Duodenal mucosa (tissue), 2 donors: ENCODE data around the gene PLXNA4.
"Not testable (repeated sequence)": the region's sequence is repeated elsewhere in the genome, so short reads cannot be mapped to it uniquely, and the experiment has no call there.

Experiments
- H3K27ac ChIP-seq: one replicate; pipeline ENCODE4 v1.7.0; 2013; ENCODE audit warnings: low read depth, low read length
- H3K27me3 ChIP-seq, 2 donors: one replicate each; pipeline ENCODE4 v1.7.0; 2013; ENCODE audit warnings: low read length in 2 of 2, control low read depth in 1 of 2; ENCODE audit not compliant: insufficient read depth in 2 of 2, control insufficient read depth in 1 of 2
- H3K36me3 ChIP-seq, 2 donors: one replicate each; pipeline ENCODE4 v1.7.0; 2013; ENCODE audit warnings: low read length in 2 of 2, control low read depth in 1 of 2; ENCODE audit not compliant: insufficient read depth in 2 of 2, control insufficient read depth in 1 of 2
- H3K4me1 ChIP-seq, 2 donors: one replicate each; pipeline ENCODE4 v1.7.0; 2013; ENCODE audit warnings: low read length in 2 of 2, control low read depth in 1 of 2; ENCODE audit not compliant: insufficient read depth in 2 of 2, control insufficient read depth in 1 of 2
- H3K4me3 ChIP-seq, 2 donors: one replicate each; pipeline ENCODE4 v1.7.0; 2013; ENCODE audit warnings: low read length in 2 of 2, low read depth in 1 of 2
- H3K9ac ChIP-seq, 2 donors: one replicate each; pipeline ENCODE4 v1.7.0; 2013; ENCODE audit warnings: low read length in 2 of 2, low read depth in 1 of 2
- H3K9me3 ChIP-seq, 2 donors: one replicate each; pipeline ENCODE4 v1.7.0; 2013; ENCODE audit warnings: low read length in 2 of 2, control low read depth in 1 of 2; ENCODE audit not compliant: control insufficient read depth in 1 of 2

The PLXNA4 gene

GRCh38 chr7:132394283-132395198 lies 181.7 kb downstream of the PLXNA4 start:
- Histone ChIP-seq H3K27me3 (no peaks in the 10 kb centered on the region), H3K27ac (no peak overlapping the region), H3K9ac (no peak overlapping the region), H3K9me3 (no peaks in the 10 kb centered on the region), H3K4me3 (no peak overlapping the region), H3K36me3 (no peaks in the 10 kb centered on the region), H3K4me1 (peaks cover 4 to 16% of the 10 kb centered on the region in 2 donors)

GRCh38 chr7:132393789-132394261 lies 182.4 kb downstream of the PLXNA4 start:
- no peaks in the 10 kb centered on the region for H3K9me3 ChIP-seq
- H3K27me3 ChIP-seq, result no peaks in the 10 kb centered on the region
- H3K9ac ChIP-seq, result no peak overlapping the region
- peaks cover 4 to 16% of the 10 kb centered on the region in 2 donors for H3K4me1 ChIP-seq
- H3K4me3 ChIP-seq, result no peak overlapping the region
- no peak overlapping the region for H3K27ac ChIP-seq
- H3K36me3 ChIP-seq, result no peaks in the 10 kb centered on the region

GRCh38 chr7:132392713-132393112 lies 183.6 kb downstream of the PLXNA4 start:
- Histone ChIP-seq H3K36me3 (no peaks in the 10 kb centered on the region), H3K9ac (no peak overlapping the region), H3K4me1 (peaks cover 4 to 16% of the 10 kb centered on the region in 2 donors), H3K9me3 (no peaks in the 10 kb centered on the region), H3K4me3 (no peak overlapping the region), H3K27me3 (no peaks in the 10 kb centered on the region), H3K27ac (no peak overlapping the region)

- H3K27me3 ChIP-seq, result no peaks in the 10 kb centered on the region
- H3K27ac ChIP-seq, result no peak overlapping the region
- no peak overlapping the region for H3K9ac ChIP-seq
- H3K4me1 ChIP-seq, result peaks cover 4 to 10% of the 10 kb centered on the region in 2 donors
- no peak overlapping the region for H3K4me3 ChIP-seq
- H3K36me3 ChIP-seq, result no peaks in the 10 kb centered on the region
- H3K9me3 ChIP-seq, result no peaks in the 10 kb centered on the region
Observed at GRCh38 chr7:132390705-132391104, 185.6 kb downstream of the PLXNA4 start.

DNA sequence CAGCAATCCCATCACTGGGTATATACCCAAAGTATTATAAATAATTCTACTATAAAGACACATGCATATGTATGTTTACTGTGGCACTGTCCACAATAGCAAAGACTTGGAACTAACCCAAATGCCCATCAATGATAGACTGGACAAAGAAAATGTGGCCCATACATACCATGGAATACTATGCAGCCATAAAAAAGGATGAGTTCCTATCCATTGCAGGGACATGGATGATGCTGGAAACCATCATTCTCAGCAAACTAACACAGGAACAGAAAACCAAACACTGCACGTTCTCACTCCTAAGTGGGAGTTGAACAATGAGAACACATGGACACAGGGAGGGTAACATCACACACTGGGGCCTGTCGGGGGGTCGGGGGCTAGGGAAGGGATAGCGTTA lies 186.2 kb downstream of the PLXNA4 start:
- H3K9ac ChIP-seq, H3K9me3 ChIP-seq, H3K4me1 ChIP-seq, H3K27ac ChIP-seq, H3K27me3 ChIP-seq, H3K4me3 ChIP-seq, H3K36me3 ChIP-seq: not testable (repeated sequence)

DNA sequence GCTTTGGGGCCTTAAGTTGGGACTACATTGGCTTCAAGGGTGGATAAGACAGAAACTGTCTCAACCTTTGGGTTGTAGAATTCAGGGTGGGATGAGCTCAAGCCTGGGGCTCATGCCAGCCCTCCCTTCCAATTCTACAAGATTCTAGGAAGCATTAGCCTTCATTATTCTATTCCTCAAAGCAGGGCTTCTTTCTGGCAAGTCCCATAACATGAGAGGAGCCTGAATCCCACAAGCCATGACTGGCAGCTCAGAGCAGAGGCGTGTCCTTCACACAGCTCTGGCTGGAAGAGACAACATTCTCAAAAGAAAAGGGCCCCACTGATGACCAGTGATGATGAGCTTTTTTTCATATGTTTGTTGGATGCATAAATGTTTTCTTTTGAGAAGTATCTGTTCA lies 187.6 kb downstream of the PLXNA4 start:
- H3K27ac ChIP-seq, result no peak overlapping the region
- H3K9me3 ChIP-seq, result no peaks in the 10 kb centered on the region
- H3K27me3 ChIP-seq, result no peaks in the 10 kb centered on the region
- H3K4me3 ChIP-seq, result no peak overlapping the region
- no peaks in the 10 kb centered on the region for H3K36me3 ChIP-seq
- H3K9ac ChIP-seq, result no peak overlapping the region
- H3K4me1 ChIP-seq, result no peaks in the 10 kb centered on the region

- Histone ChIP-seq H3K27ac (no peak overlapping the region), H3K9ac (no peak overlapping the region), H3K27me3 (no peaks in the 10 kb centered on the region), H3K9me3 (no peaks in the 10 kb centered on the region), H3K4me3 (no peak overlapping the region), H3K4me1 (peaks cover 0 to under 1% of the 10 kb centered on the region in 2 donors), H3K36me3 (no peaks in the 10 kb centered on the region)
Observed at GRCh38 chr7:132387596-132387995, 188.7 kb downstream of the PLXNA4 start.

DNA sequence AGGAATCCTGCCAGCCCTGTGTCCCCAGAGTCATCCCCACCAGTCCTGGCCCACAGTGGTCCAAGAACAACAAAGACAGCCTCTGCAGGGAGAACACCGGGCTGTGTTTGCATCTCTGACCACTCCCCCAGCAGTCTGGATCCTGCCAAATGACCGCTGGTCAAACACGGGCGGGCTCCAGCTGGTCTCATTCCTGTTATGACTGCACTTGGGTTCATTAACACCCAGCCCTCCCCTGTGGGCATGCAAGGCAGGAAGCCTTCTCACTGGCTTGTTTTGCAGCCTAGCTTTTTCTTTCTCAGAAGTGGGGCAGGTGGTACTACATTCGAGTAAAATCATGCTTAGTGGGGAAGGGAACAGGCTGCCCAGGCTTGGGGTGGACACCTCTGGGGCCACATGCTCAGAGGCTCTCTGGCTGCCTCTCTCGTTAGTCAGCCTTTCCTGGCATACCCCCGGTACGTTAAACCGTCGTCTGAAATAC lies 190.0 kb downstream of the PLXNA4 start:
- no peaks in the 10 kb centered on the region for H3K36me3 ChIP-seq
- H3K4me1 ChIP-seq, result peaks cover 7 to 10% of the 10 kb centered on the region in 2 donors
- H3K4me3 ChIP-seq, result no peak overlapping the region
- no peaks in the 10 kb centered on the region for H3K27me3 ChIP-seq
- no peaks in the 10 kb centered on the region for H3K9me3 ChIP-seq
- no peak overlapping the region for H3K27ac ChIP-seq
- no peak overlapping the region for H3K9ac ChIP-seq

- Histone ChIP-seq H3K27me3 (no peaks in the 10 kb centered on the region), H3K9me3 (no peaks in the 10 kb centered on the region), H3K4me3 (no peak overlapping the region), H3K27ac (no peak overlapping the region), H3K36me3 (no peaks in the 10 kb centered on the region), H3K9ac (no peak overlapping the region), H3K4me1 (peaks cover 18 to 31% of the 10 kb centered on the region in 2 donors)
Observed at GRCh38 chr7:132383962-132384361, 192.3 kb downstream of the PLXNA4 start.

GRCh38 chr7:132381742-132382472 lies 194.4 kb downstream of the PLXNA4 start:
- Histone ChIP-seq H3K27me3 (no peaks in the 10 kb centered on the region), H3K36me3 (no peaks in the 10 kb centered on the region), H3K4me3 (no peak overlapping the region), H3K9me3 (no peaks in the 10 kb centered on the region), H3K9ac (no peak overlapping the region), H3K4me1 (peaks cover 31 to 46% of the 10 kb centered on the region in 2 donors), H3K27ac (no peak overlapping the region)
